Measurements from ENCODE around the gene FSD2.

- TF ChIP-seq CTCF (IDR thresholded peaks at IDR 0.05) (no peak), EZH2phosphoT487 (IDR thresholded peaks at IDR 0.05) (no peak)
Measured at GRCh38 chr15:82709081-82709420, 96.8 kb downstream of the FSD2 start.
